IPS DF 6.9 (cell line): ENCODE data around the gene FASTK.

Source experiments
- DNase-seq: peaks from one replicate; pipeline ENCODE4 v3.0.0-alpha.2; 2013; ENCODE audit warnings: low read depth, low spot score
- H3K27ac ChIP-seq: one replicate; pipeline ENCODE4 v1.5.1; 2013; ENCODE audit warnings: low read length, control low read depth
- H3K27me3 ChIP-seq: 2 replicates; pipeline ENCODE4 v1.6.1; 2013; ENCODE audit warnings: mild to moderate bottlenecking, low read length; ENCODE audit not compliant: control insufficient read depth, insufficient read depth
- H3K36me3 ChIP-seq: 2 replicates; pipeline ENCODE4 v1.6.1; 2013; ENCODE audit warnings: low read length; ENCODE audit not compliant: control insufficient read depth, insufficient read depth
- H3K4me1 ChIP-seq: 2 replicates; pipeline ENCODE4 v1.6.1; 2013; ENCODE audit warnings: low read length; ENCODE audit not compliant: control insufficient read depth, insufficient read depth
- H3K4me3 ChIP-seq: 2 replicates; pipeline ENCODE4 v1.5.1; 2013; ENCODE audit warnings: mild to moderate bottlenecking, low read length
- H3K9me3 ChIP-seq: 2 replicates; pipeline ENCODE4 v1.6.1; 2013; ENCODE audit warnings: low read length, inconsistent platforms; ENCODE audit not compliant: control insufficient read depth, insufficient read depth
- WGBS: extraction: QIAGEN DNeasy Blood & Tissue Kit; methylation state at CpG from one replicate; pipeline ENCODE4 v1.1.7; 2013; ENCODE audit warnings: mixed read lengths, missing lambda C conversion rate; ENCODE audit not compliant: insufficient read length, insufficient coverage; 5-methylcytosine and 5-hydroxymethylcytosine counted together

FASTK gene

GRCh38 chr7:151080522-151081169 lies at the start of gene FASTK:
Gene FASTK, minus strand, starts transcription at chr7:151080809. Its CDS starts 43 bp downstream, at chr7:151080766.
- Histone ChIP-seq H3K27me3 (no peaks in the 10 kb centered on the region), H3K36me3 (peaks cover 5% of the 10 kb centered on the region), H3K4me1 (peaks cover 9% of the 10 kb centered on the region), H3K27ac (no peak within 1 kb of the TSS), H3K4me3 (peak within 1 kb of the TSS; percentile 71), H3K9me3 (no peaks in the 10 kb centered on the region)
- no peak for DNase-seq
- WGBS, result no CpG with 5 or more reads among the region's 66 CpGs

- Histone ChIP-seq H3K9me3 (no peaks in the 10 kb centered on the region), H3K4me1 (peaks cover 9% of the 10 kb centered on the region), H3K36me3 (peaks cover 8% of the 10 kb centered on the region; the same call in 1 of the 2 replicates), H3K27ac (no peak overlapping the region), H3K4me3 (no peak overlapping the region), H3K27me3 (no peaks in the 10 kb centered on the region)
- no CpG with 5 or more reads among the region's 9 CpGs for WGBS
- no peak for DNase-seq
These were observed 49.5 kb upstream of the FASTK start for GRCh38 chr7:151129960-151130591.

GRCh38 chr7:151129117-151129959 lies 48.7 kb upstream of the FASTK start:
- no peak overlapping the region for H3K27ac ChIP-seq
- no peak overlapping the region for H3K4me3 ChIP-seq

GRCh38 chr7:151128716-151129115 lies 48.1 kb upstream of the FASTK start:
- peaks cover 5% of the 10 kb centered on the region for H3K36me3 ChIP-seq
- no peak for DNase-seq

More at GRCh38 chr7:151129117-151129959, 48.7 kb upstream of the FASTK start:
- no peak for DNase-seq
- no CpG with 5 or more reads among the region's 28 CpGs for WGBS
- peaks cover 11% of the 10 kb centered on the region for H3K4me1 ChIP-seq
- peaks cover 7% of the 10 kb centered on the region for H3K36me3 ChIP-seq
- no peaks in the 10 kb centered on the region for H3K27me3 ChIP-seq
- H3K9me3 ChIP-seq, result no peaks in the 10 kb centered on the region

GRCh38 chr7:151128144-151128543 lies 47.5 kb upstream of the FASTK start:
- Histone ChIP-seq H3K4me3 (no peak overlapping the region), H3K27me3 (no peaks in the 10 kb centered on the region), H3K4me1 (peaks cover 11% of the 10 kb centered on the region), H3K9me3 (no peaks in the 10 kb centered on the region), H3K27ac (no peak overlapping the region), H3K36me3 (peaks cover 5% of the 10 kb centered on the region)
- no peak for DNase-seq
- no CpG with 5 or more reads among the region's 14 CpGs for WGBS

More at GRCh38 chr7:151128716-151129115, 48.1 kb upstream of the FASTK start:
- Histone ChIP-seq H3K4me1 (peaks cover 11% of the 10 kb centered on the region), H3K4me3 (no peak overlapping the region), H3K27ac (no peak overlapping the region), H3K27me3 (no peaks in the 10 kb centered on the region), H3K9me3 (no peaks in the 10 kb centered on the region)
- WGBS, result no CpG with 5 or more reads among the region's 8 CpGs

GRCh38 chr7:151126491-151127137 lies 46.0 kb upstream of the FASTK start:
- peaks cover 5% of the 10 kb centered on the region for H3K36me3 ChIP-seq
- peaks cover 11% of the 10 kb centered on the region for H3K4me1 ChIP-seq
- no CpG with 5 or more reads among the region's 19 CpGs for WGBS
- no peak overlapping the region for H3K4me3 ChIP-seq
- H3K27me3 ChIP-seq, result no peaks in the 10 kb centered on the region
- no peaks in the 10 kb centered on the region for H3K9me3 ChIP-seq
- DNase-seq, result no peak
- H3K27ac ChIP-seq, result no peak overlapping the region

GRCh38 chr7:151125846-151126481 lies 45.4 kb upstream of the FASTK start:
- Histone ChIP-seq H3K4me1 (peaks cover 11% of the 10 kb centered on the region), H3K9me3 (no peaks in the 10 kb centered on the region), H3K27me3 (no peaks in the 10 kb centered on the region), H3K4me3 (peak overlapping the region; percentile 41; the same call in 1 of the 2 replicates), H3K27ac (no peak overlapping the region), H3K36me3 (peaks cover 5% of the 10 kb centered on the region)
- no CpG with 5 or more reads among the region's 58 CpGs for WGBS
- no peak for DNase-seq

GRCh38 chr7:151125470-151125845 lies 44.8 kb upstream of the FASTK start:
- H3K4me3 ChIP-seq, result peak overlapping the region; percentile 41; the same call in 1 of the 2 replicates
- WGBS, result no CpG with 5 or more reads among the region's 22 CpGs
- H3K9me3 ChIP-seq, result no peaks in the 10 kb centered on the region
- H3K27ac ChIP-seq, result no peak overlapping the region
- no peak for DNase-seq
- H3K36me3 ChIP-seq, result peaks cover 9% of the 10 kb centered on the region
- H3K4me1 ChIP-seq, result peaks cover 11% of the 10 kb centered on the region
- no peaks in the 10 kb centered on the region for H3K27me3 ChIP-seq

- Histone ChIP-seq H3K9me3 (no peaks in the 10 kb centered on the region), H3K27ac (no peak overlapping the region), H3K36me3 (peaks cover 9% of the 10 kb centered on the region), H3K27me3 (no peaks in the 10 kb centered on the region), H3K4me1 (peaks cover 11% of the 10 kb centered on the region), H3K4me3 (peak overlapping the region; percentile 41; the same call in 1 of the 2 replicates)
- no peak for DNase-seq
- WGBS, result no CpG with 5 or more reads among the region's 14 CpGs
These were observed 44.3 kb upstream of the FASTK start for GRCh38 chr7:151124899-151125399.
